ENCODE measurements around the gene DMRTC2. TPM values are rescaled to one million over a fixed set of nuclear protein-coding genes. Genes with fewer than 3 reads are reported as not detected.

The DMRTC2 gene
- total RNA-seq, 1 experiment from 2014 or later: not detected

GRCh38 chr19:41883821-41884733 lies 39.2 kb downstream of the DMRTC2 start:
- Histone ChIP-seq H3K36me3 (no peaks in the 10 kb centered on the region), H3K27me3 (no peaks in the 10 kb centered on the region), H3K4me3 (peak overlapping the region; percentile 77), H3K4me1 (no peaks in the 10 kb centered on the region), H3K9me3 (replicated peaks) (no peaks in the 10 kb centered on the region), H3K27ac (peak overlapping the region; percentile 3; the same call in 1 of the 2 replicates)
- peak; percentile 98 for DNase-seq

GRCh38 chr19:41886761-41887710 lies 42.2 kb downstream of the DMRTC2 start:
- Histone ChIP-seq H3K27me3 (no peaks in the 10 kb centered on the region), H3K9me3 (replicated peaks) (no peaks in the 10 kb centered on the region), H3K4me3 (no peak overlapping the region), H3K4me1 (no peaks in the 10 kb centered on the region), H3K27ac (no peak overlapping the region), H3K36me3 (no peaks in the 10 kb centered on the region)
- DNase-seq: no peak

GRCh38 chr19:41887711-41888382 lies 43.0 kb downstream of the DMRTC2 start:
- Histone ChIP-seq H3K9me3 (replicated peaks) (no peaks in the 10 kb centered on the region), H3K4me3 (no peak overlapping the region), H3K4me1 (no peaks in the 10 kb centered on the region), H3K27me3 (no peaks in the 10 kb centered on the region), H3K36me3 (no peaks in the 10 kb centered on the region), H3K27ac (no peak overlapping the region)
- no peak for DNase-seq

GRCh38 chr19:41888926-41889325 lies 44.1 kb downstream of the DMRTC2 start:
- Histone ChIP-seq H3K4me1 (no peaks in the 10 kb centered on the region), H3K9me3 (replicated peaks) (no peaks in the 10 kb centered on the region), H3K4me3 (no peak overlapping the region), H3K27ac (no peak overlapping the region), H3K36me3 (no peaks in the 10 kb centered on the region), H3K27me3 (no peaks in the 10 kb centered on the region)
- no peak for DNase-seq

GRCh38 chr19:41889896-41890295 lies 45.1 kb downstream of the DMRTC2 start:
- H3K27ac ChIP-seq: no peak overlapping the region
- no peaks in the 10 kb centered on the region for H3K9me3 ChIP-seq (replicated peaks)
- H3K4me1 ChIP-seq: no peaks in the 10 kb centered on the region
- H3K36me3 ChIP-seq: 0 out of 2 replicates have a peak, but pooled peaks cover 3% of the 10 kb centered on the region
- no peak overlapping the region for H3K4me3 ChIP-seq
- no peak for DNase-seq
- no peaks in the 10 kb centered on the region for H3K27me3 ChIP-seq

- H3K27me3 ChIP-seq: no peaks in the 10 kb centered on the region
- H3K4me1 ChIP-seq: no peaks in the 10 kb centered on the region
- peaks cover 5% of the 10 kb centered on the region; the same call in 1 of the 2 replicates for H3K36me3 ChIP-seq
Measured at GRCh38 chr19:41890936-41891335, 46.1 kb downstream of the DMRTC2 start.

GRCh38 chr19:41892173-41892902 lies 47.5 kb downstream of the DMRTC2 start:
- H3K4me1 ChIP-seq: no peaks in the 10 kb centered on the region
- no peaks in the 10 kb centered on the region for H3K27me3 ChIP-seq
- no peak overlapping the region for H3K27ac ChIP-seq
- no peaks in the 10 kb centered on the region for H3K9me3 ChIP-seq (replicated peaks)
- H3K36me3 ChIP-seq: peaks cover 8% of the 10 kb centered on the region
- no peak for DNase-seq
- H3K4me3 ChIP-seq: no peak overlapping the region

More at GRCh38 chr19:41890936-41891335, 46.1 kb downstream of the DMRTC2 start:
- no peak for DNase-seq
- Histone ChIP-seq H3K4me3 (no peak overlapping the region), H3K9me3 (replicated peaks) (no peaks in the 10 kb centered on the region), H3K27ac (no peak overlapping the region)

- no peaks in the 10 kb centered on the region for H3K9me3 ChIP-seq (replicated peaks)
- no peaks in the 10 kb centered on the region for H3K4me1 ChIP-seq
- no peak overlapping the region for H3K4me3 ChIP-seq
- H3K36me3 ChIP-seq: peaks cover 12% of the 10 kb centered on the region
- no peak overlapping the region for H3K27ac ChIP-seq
- H3K27me3 ChIP-seq: no peaks in the 10 kb centered on the region
- peak in 1 of 2 experiments; percentile 42 for DNase-seq
Measured at GRCh38 chr19:41893899-41894298, 49.1 kb downstream of the DMRTC2 start.

- H3K4me3 ChIP-seq: no peak overlapping the region
- no peaks in the 10 kb centered on the region for H3K4me1 ChIP-seq
- H3K27me3 ChIP-seq: no peaks in the 10 kb centered on the region
- DNase-seq: no peak
- no peak overlapping the region for H3K27ac ChIP-seq
- peaks cover 15% of the 10 kb centered on the region for H3K36me3 ChIP-seq
- no peaks in the 10 kb centered on the region for H3K9me3 ChIP-seq (replicated peaks)
Measured at GRCh38 chr19:41894350-41894749, 49.5 kb downstream of the DMRTC2 start.

- Histone ChIP-seq H3K36me3 (peaks cover 29% of the 10 kb centered on the region), H3K4me3 (no peak overlapping the region), H3K4me1 (no peaks in the 10 kb centered on the region), H3K27ac (no peak overlapping the region), H3K27me3 (no peaks in the 10 kb centered on the region), H3K9me3 (replicated peaks) (no peaks in the 10 kb centered on the region)
- peak in 1 of 2 experiments; percentile 30 for DNase-seq
Measured at GRCh38 chr19:41895745-41896580, 51.1 kb downstream of the DMRTC2 start.

GRCh38 chr19:41896581-41896942 lies 51.7 kb downstream of the DMRTC2 start:
- Histone ChIP-seq H3K27ac (no peak overlapping the region), H3K4me3 (no peak overlapping the region), H3K4me1 (no peaks in the 10 kb centered on the region), H3K36me3 (peaks cover 29% of the 10 kb centered on the region), H3K27me3 (no peaks in the 10 kb centered on the region), H3K9me3 (replicated peaks) (no peaks in the 10 kb centered on the region)
- DNase-seq: no peak

GRCh38 chr19:41897181-41897580 lies 52.3 kb downstream of the DMRTC2 start:
- DNase-seq: no peak
- Histone ChIP-seq H3K9me3 (replicated peaks) (no peaks in the 10 kb centered on the region), H3K36me3 (peaks cover 32% of the 10 kb centered on the region), H3K27me3 (no peaks in the 10 kb centered on the region), H3K4me1 (no peaks in the 10 kb centered on the region), H3K27ac (no peak overlapping the region), H3K4me3 (no peak overlapping the region)

- H3K27me3 ChIP-seq: no peaks in the 10 kb centered on the region
- no peak for DNase-seq
- no peak overlapping the region for H3K27ac ChIP-seq
- H3K36me3 ChIP-seq: peaks cover 38% of the 10 kb centered on the region
- no peaks in the 10 kb centered on the region for H3K9me3 ChIP-seq (replicated peaks)
- no peak overlapping the region for H3K4me3 ChIP-seq
- H3K4me1 ChIP-seq: no peaks in the 10 kb centered on the region
Measured at GRCh38 chr19:41897820-41898219, 53.0 kb downstream of the DMRTC2 start.

All from SJCRH30 (cell line).